Common myeloid progenitor, CD34-positive (primary cell): Measurements from ENCODE around the gene FBXW8.
A peak's percentile ranks its signal among the peaks of the same experiment; 100 is the strongest.

ENCODE experiments used
- CTCF ChIA-PET: fragments of 350-600 bp; sonication (Branson Sonifier 250); formaldehyde crosslinking; loops from one replicate; lab custom pipeline; 2021; ENCODE audit warnings: antibody characterized with exemption; lab: Charles Lee
- POLR2A ChIA-PET: fragments of 350-600 bp; sonication (Branson Sonifier 250); formaldehyde crosslinking; loops from one replicate; lab custom pipeline; 2021; ENCODE audit warnings: antibody characterized with exemption; lab: Charles Lee
- DNase-seq, 3 donors: peaks; one replicate each; pipeline versions ENCODE4 v3.0.0 to v3.0.0-alpha.2; 2013
- H3K27ac ChIP-seq, 2 experiments: 1 replicate in 1 of 2; 2 replicates in 1 of 2; pipeline ENCODE4 v1.7.0; 2013; ENCODE audit warnings: inconsistent platforms in 2 of 2, low read length in 2 of 2, mild to moderate bottlenecking in 2 of 2, low read depth in 1 of 2, moderate library complexity in 1 of 2; ENCODE audit not compliant: severe bottlenecking in 2 of 2, insufficient read depth in 1 of 2, poor library complexity in 1 of 2
- H3K27me3 ChIP-seq, 5 experiments: replicated peaks in 2 of 5; 1 replicate in 3 of 5; 2 replicates in 2 of 5; pipeline versions ENCODE4 v1.6.1 to v1.7.0; 2013; ENCODE audit warnings: low read length in 4 of 5, mild to moderate bottlenecking in 2 of 5, moderate library complexity in 2 of 5, inconsistent platforms in 1 of 5; ENCODE audit not compliant: insufficient read depth in 5 of 5, control insufficient read depth in 4 of 5
- H3K36me3 ChIP-seq, 4 experiments: 1 replicate in 2 of 4; 2 replicates in 2 of 4; pipeline versions ENCODE4 v1.6.1 to v1.7.0; 2013; ENCODE audit warnings: low read length in 3 of 4, control low read depth in 1 of 4, mild to moderate bottlenecking in 1 of 4; ENCODE audit not compliant: control insufficient read depth in 4 of 4, insufficient read depth in 4 of 4
- H3K4me1 ChIP-seq, 4 experiments: 1 replicate in 3 of 4; 2 replicates in 1 of 4; pipeline versions ENCODE4 v1.6.1 to v1.7.1; 2013; ENCODE audit warnings: low read length in 3 of 4, mild to moderate bottlenecking in 3 of 4, control low read depth in 1 of 4, inconsistent platforms in 1 of 4, moderate library complexity in 1 of 4; ENCODE audit not compliant: control insufficient read depth in 4 of 4, insufficient read depth in 4 of 4; ENCODE audit errors: control extremely low read depth in 1 of 4
- H3K4me3 ChIP-seq, 7 experiments: 1 replicate in 4 of 7; 2 replicates in 3 of 7; pipeline versions ENCODE4 v1.5.1 to v1.7.0; 2013; ENCODE audit warnings: mild to moderate bottlenecking in 7 of 7, low read length in 6 of 7, moderate library complexity in 6 of 7, inconsistent platforms in 2 of 7, low read depth in 2 of 7, control low read depth in 1 of 7; ENCODE audit not compliant: insufficient read depth in 4 of 7, control insufficient read depth in 1 of 7; ENCODE audit errors: extremely low read depth in 1 of 7
- H3K9me3 ChIP-seq, 5 experiments: 1 replicate in 4 of 5; 2 replicates in 1 of 5; pipeline versions ENCODE4 v1.6.1 to v1.7.1; 2013; ENCODE audit warnings: low read length in 4 of 5, mild to moderate bottlenecking in 2 of 5, inconsistent platforms in 1 of 5, low read depth in 1 of 5, moderate library complexity in 1 of 5; ENCODE audit not compliant: control insufficient read depth in 4 of 5, insufficient read depth in 2 of 5; ENCODE audit errors: control extremely low read depth in 1 of 5
- WGBS: methylation state at CpG from one replicate; pipeline ENCODE4 v1.1.5; 2013; ENCODE audit not compliant: insufficient coverage; 5-methylcytosine and 5-hydroxymethylcytosine counted together

FBXW8 gene

GRCh38 chr12:116880213-116880816, 30.4 kb upstream of the FBXW8 start:
- DNase-seq: peak in 1 of 3 donors; percentile 32
- 7% methylated on average over 12 of the region's 21 CpGs for WGBS
- ChIA-PET POLR2A (no interaction called here), CTCF (interaction anchor here (1.2 kb wide), 1 partner anchor 176 kb away, joined by 3 read pairs; no protein-coding TSS in a partner anchor)
- Histone ChIP-seq H3K4me1 (peaks cover 0 to 39% (median 32%) of the 10 kb centered on the region in 4 experiments), H3K4me3 (peak overlapping the region in 6 of 7 experiments; percentile 31 to 66 (median 42)), H3K27me3 (peaks cover 6 to 96% (median 44%) of the 10 kb centered on the region in 5 experiments), H3K9me3 (peaks cover 0 to under 1% (median 0%) of the 10 kb centered on the region in 5 experiments), H3K27ac (no peak overlapping the region), H3K36me3 (no peaks in the 10 kb centered on the region)

GRCh38 chr12:116880817-116881324, 29.9 kb upstream of the FBXW8 start:
- peak overlapping the region in 6 of 7 experiments; percentile 31 to 66 (median 45) for H3K4me3 ChIP-seq
- H3K4me1 ChIP-seq: peaks cover 0 to 39% (median 32%) of the 10 kb centered on the region in 4 experiments
- H3K9me3 ChIP-seq: no peaks in the 10 kb centered on the region
- no peak overlapping the region for H3K27ac ChIP-seq
- peak; percentile 59 to 80 (median 72) for DNase-seq
- POLR2A ChIA-PET: no interaction called here
- 0% methylated on average over 55 of the region's 65 CpGs for WGBS
- CTCF ChIA-PET: no interaction called here
- no peaks in the 10 kb centered on the region for H3K36me3 ChIP-seq
- H3K27me3 ChIP-seq: peaks cover 6 to 91% (median 44%) of the 10 kb centered on the region in 5 experiments

- Histone ChIP-seq H3K9me3 (no peaks in the 10 kb centered on the region), H3K4me3 (peak within 1 kb of the TSS in 6 of 7 experiments; percentile 31 to 68 (median 56)), H3K4me1 (peaks cover 0 to 39% (median 32%) of the 10 kb centered on the region in 4 experiments), H3K27me3 (peaks cover 6 to 86% (median 44%) of the 10 kb centered on the region in 5 experiments), H3K36me3 (no peaks in the 10 kb centered on the region), H3K27ac (no peak within 1 kb of the TSS)
- ChIA-PET CTCF (interaction anchor here (1.0 kb wide), 1 partner anchor 179 kb away, joined by 3 read pairs; no protein-coding TSS in a partner anchor), POLR2A (no interaction called here)
- DNase-seq: peak in 1 of 3 donors; percentile 46
- 0% methylated on average over 27 of the region's 49 CpGs for WGBS
Observed at GRCh38 chr12:116881325-116881876, 29.3 kb upstream of the FBXW8 start, which contains the start of gene HRK. HRK (minus strand) TSS chr12:116881441; CDS start chr12:116881307, 134 bp downstream.

DNA sequence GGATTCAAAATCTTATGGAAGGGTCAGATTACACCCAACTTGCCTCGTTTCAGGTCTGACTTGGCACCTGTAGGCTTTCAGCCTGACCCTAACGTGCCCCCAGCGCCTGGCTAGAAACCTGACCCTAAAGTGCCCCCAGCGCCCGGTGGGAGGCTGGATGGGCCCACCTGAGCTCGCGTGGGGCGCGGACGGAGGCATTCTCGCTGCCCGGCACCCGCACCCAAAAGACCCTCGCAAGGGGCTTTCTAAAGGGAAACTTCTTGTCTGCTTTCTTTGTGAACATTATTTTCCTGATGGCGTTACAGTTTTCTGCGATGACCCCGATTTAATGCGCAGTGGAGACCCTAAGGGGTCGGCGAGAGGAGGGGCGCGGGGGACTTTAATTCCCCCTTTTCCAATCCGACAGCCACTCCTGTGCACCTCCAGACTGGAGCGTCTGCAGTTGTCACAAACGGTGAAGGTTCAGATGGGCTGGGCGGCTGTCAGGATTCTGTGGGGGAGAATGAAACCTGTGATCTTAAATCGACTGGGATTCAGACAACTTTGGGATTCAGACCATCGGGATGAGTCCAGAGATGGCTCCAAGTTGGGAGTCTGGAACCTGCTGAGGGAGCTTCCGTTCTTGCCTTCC, 28.8 kb upstream of the FBXW8 start:
- peak overlapping the region in 5 of 7 experiments; percentile 29 to 68 (median 53) for H3K4me3 ChIP-seq
- peaks cover 0 to 39% (median 32%) of the 10 kb centered on the region in 4 experiments for H3K4me1 ChIP-seq
- WGBS: 7% methylated on average over 20 of the region's 29 CpGs
- no peaks in the 10 kb centered on the region for H3K36me3 ChIP-seq
- H3K27me3 ChIP-seq: peaks cover 6 to 84% (median 42%) of the 10 kb centered on the region in 5 experiments
- no peaks in the 10 kb centered on the region for H3K9me3 ChIP-seq
- H3K27ac ChIP-seq: no peak overlapping the region
- ChIA-PET POLR2A (no interaction called here), CTCF (interaction anchor here (0.6 to 2.0 kb wide), 7 partner anchors 8 to 180 kb away, joined by 3 to 6 read pairs (median 3); no protein-coding TSS in a partner anchor)
- no peak for DNase-seq

GRCh38 chr12:116882742-116883141, 28.0 kb upstream of the FBXW8 start:
- Histone ChIP-seq H3K4me1 (peaks cover 0 to 39% (median 32%) of the 10 kb centered on the region in 4 experiments), H3K4me3 (no peak overlapping the region), H3K9me3 (no peaks in the 10 kb centered on the region), H3K27ac (no peak overlapping the region), H3K36me3 (no peaks in the 10 kb centered on the region), H3K27me3 (peaks cover 6 to 84% (median 42%) of the 10 kb centered on the region in 5 experiments)
- ChIA-PET POLR2A (no interaction called here), CTCF (interaction anchor here (0.6 to 2.0 kb wide), 6 partner anchors 9 to 179 kb away, joined by 3 to 6 read pairs (median 4); no protein-coding TSS in a partner anchor)
- 7% methylated on average over 2 of the region's 6 CpGs for WGBS
- DNase-seq: peak in 2 of 3 donors; percentile 44 to 49

DNA sequence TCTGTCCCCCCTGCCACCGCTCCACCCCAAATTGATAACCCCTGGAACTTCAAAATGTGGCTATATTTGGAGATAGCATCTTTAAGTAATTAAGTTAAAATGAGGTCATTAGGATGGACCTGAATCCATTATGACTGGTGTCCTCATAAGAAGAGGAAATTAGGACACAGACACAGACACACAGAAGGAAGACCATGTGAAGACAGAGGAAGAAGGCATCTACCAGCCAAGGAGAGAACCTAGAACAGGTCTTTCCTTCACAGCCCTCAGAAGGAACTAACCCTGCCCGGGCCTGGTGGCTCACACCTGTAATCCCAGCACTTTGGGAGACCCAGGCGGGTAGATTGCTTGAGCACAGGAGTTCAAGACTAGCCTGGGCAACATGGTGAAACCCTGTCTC, 25.9 kb upstream of the FBXW8 start:
- DNase-seq: no peak
- WGBS: 100% methylated on average over 2 of the region's 3 CpGs
- H3K27ac ChIP-seq: no peak overlapping the region
- no peaks in the 10 kb centered on the region for H3K9me3 ChIP-seq
- no peaks in the 10 kb centered on the region for H3K36me3 ChIP-seq
- POLR2A ChIA-PET: interaction anchor here (1.0 to 1.2 kb wide), 2 partner anchors 12 to 39 kb away, joined by 3 read pairs; no protein-coding TSS in a partner anchor
- peaks cover 2 to 64% (median 28%) of the 10 kb centered on the region in 5 experiments for H3K27me3 ChIP-seq
- CTCF ChIA-PET: no interaction called here
- H3K4me3 ChIP-seq: no peak overlapping the region
- peaks cover 0 to 22% (median 19%) of the 10 kb centered on the region in 4 experiments for H3K4me1 ChIP-seq
